H9 (cell line): Measurements from ENCODE around the gene ALG14. TPM values are rescaled to one million over a fixed set of nuclear protein-coding genes. Genes with fewer than 3 reads are reported as not detected.

ENCODE experiments used
- DNase-seq: peaks from one replicate; pipeline ENCODE4 v3.0.0-alpha.2; 2017
- H2AFZ ChIP-seq: one replicate; pipeline ENCODE4 v1.6.1; 2013; ENCODE audit warnings: mild to moderate bottlenecking, low read length, control low read depth, moderate library complexity
- H2AK5ac ChIP-seq: 2 replicates; pipeline ENCODE4 v1.6.1; 2013; ENCODE audit warnings: low read length, control low read depth, mixed read lengths; ENCODE audit not compliant: insufficient read length
- H2BK120ac ChIP-seq: one replicate; pipeline ENCODE4 v1.6.1; 2013; ENCODE audit warnings: low read depth, mild to moderate bottlenecking, low read length, control low read depth, inconsistent platforms; ENCODE audit not compliant: poor library complexity, severe bottlenecking
- H2BK12ac ChIP-seq: 2 replicates; pipeline ENCODE4 v1.6.1; 2013; ENCODE audit warnings: low read length, control low read depth, mixed read lengths, low read depth; ENCODE audit not compliant: insufficient read length
- H2BK15ac ChIP-seq: 2 replicates; pipeline ENCODE4 v1.6.1; 2013; ENCODE audit warnings: low read depth, low read length, control low read depth
- H2BK20ac ChIP-seq: one replicate; pipeline ENCODE4 v1.6.1; 2013; ENCODE audit warnings: low read depth, mild to moderate bottlenecking, low read length, control low read depth, inconsistent platforms; ENCODE audit not compliant: poor library complexity, severe bottlenecking
- H2BK5ac ChIP-seq: 2 replicates; pipeline ENCODE4 v1.6.1; 2013; ENCODE audit warnings: low read length, control low read depth, mixed read lengths; ENCODE audit not compliant: insufficient read length
- H3K14ac ChIP-seq: 2 replicates; pipeline ENCODE4 v1.6.1; 2013; ENCODE audit warnings: low read length, control low read depth; ENCODE audit not compliant: insufficient read depth
- H3K18ac ChIP-seq: 2 replicates; pipeline ENCODE4 v1.6.1; 2013; ENCODE audit warnings: low read depth, mild to moderate bottlenecking, mixed read lengths, low read length, control low read depth; ENCODE audit not compliant: insufficient read length
- H3K23ac ChIP-seq: 2 replicates; pipeline ENCODE4 v1.6.1; 2013; ENCODE audit warnings: low read length, control low read depth, mixed read lengths, low read depth; ENCODE audit not compliant: insufficient read length
- H3K23me2 ChIP-seq: 2 replicates; pipeline ENCODE4 v1.6.1; 2013; ENCODE audit warnings: low read depth, mild to moderate bottlenecking, mixed read lengths, low read length, control low read depth; ENCODE audit not compliant: insufficient read length, poor library complexity, severe bottlenecking
- H3K27ac ChIP-seq: 2 replicates; pipeline ENCODE4 v1.5.1; 2013; ENCODE audit warnings: low read length, control low read depth, mixed read lengths, low read depth; ENCODE audit not compliant: insufficient read length
- H3K27me3 ChIP-seq: 2 replicates; pipeline ENCODE4 v1.6.1; 2013; ENCODE audit warnings: low read length, control low read depth, inconsistent platforms; ENCODE audit not compliant: insufficient read depth
- H3K4ac ChIP-seq: 2 replicates; pipeline ENCODE4 v1.6.1; 2013; ENCODE audit warnings: low read depth, mild to moderate bottlenecking, control low read depth, inconsistent platforms, low read length, moderate library complexity
- H3K4me1 ChIP-seq: 2 replicates; pipeline ENCODE4 v1.6.1; 2013; ENCODE audit warnings: low read length, control low read depth, inconsistent platforms; ENCODE audit not compliant: insufficient read depth
- H3K4me2 ChIP-seq: 2 replicates; pipeline ENCODE4 v1.6.1; 2013; ENCODE audit warnings: low read length, control low read depth, mixed read lengths; ENCODE audit not compliant: insufficient read length, insufficient read depth
- H3K56ac ChIP-seq: 2 replicates; pipeline ENCODE4 v1.6.1; 2013; ENCODE audit warnings: low read depth, mild to moderate bottlenecking, mixed read lengths, low read length, control low read depth; ENCODE audit not compliant: insufficient read length
- H3K79me1 ChIP-seq: 2 replicates; pipeline ENCODE4 v1.6.1; 2013; ENCODE audit warnings: low read depth, mild to moderate bottlenecking, moderate library complexity, low read length, control low read depth, inconsistent platforms; ENCODE audit not compliant: insufficient read depth, poor library complexity, severe bottlenecking
- H3K79me2 ChIP-seq: 2 replicates; pipeline ENCODE4 v1.6.1; 2013; ENCODE audit warnings: low read length, control low read depth, inconsistent platforms; ENCODE audit not compliant: insufficient read depth
- H3K9ac ChIP-seq: 2 replicates; pipeline ENCODE4 v1.6.1; 2013; ENCODE audit warnings: low read length, control low read depth, mixed read lengths; ENCODE audit not compliant: insufficient read length; ENCODE audit errors: extremely low read depth
- H3K9me3 ChIP-seq: one replicate; pipeline ENCODE4 v1.6.1; 2013; ENCODE audit warnings: low read depth, low read length, inconsistent platforms; ENCODE audit not compliant: control insufficient read depth
- H3T11ph ChIP-seq: one replicate; pipeline ENCODE4 v1.6.1; 2013; ENCODE audit warnings: mild to moderate bottlenecking, low read length, control low read depth, inconsistent platforms
- H4K20me1 ChIP-seq: one replicate; pipeline ENCODE4 v1.6.1; 2013; ENCODE audit not compliant: control insufficient read depth, insufficient read length, insufficient read depth
- H4K5ac ChIP-seq: 2 replicates; pipeline ENCODE4 v1.6.1; 2013; ENCODE audit warnings: low read depth, mild to moderate bottlenecking, mixed read lengths, low read length, control low read depth; ENCODE audit not compliant: insufficient read length
- H4K8ac ChIP-seq: replicated peaks from 2 replicates; pipeline ENCODE4 v1.6.1; 2013; ENCODE audit warnings: low read length, control low read depth, mixed read lengths, low read depth; ENCODE audit not compliant: insufficient read length
- H4K91ac ChIP-seq: 2 replicates; pipeline ENCODE4 v1.6.1; 2013; ENCODE audit warnings: low read depth, mild to moderate bottlenecking, moderate library complexity, mixed read lengths, low read length, control low read depth; ENCODE audit not compliant: insufficient read length
- H3K27ac Mint-ChIP-seq, 3 experiments: 2 replicates in 2 of 3; 3 replicates in 1 of 3; pipeline ENCODE4 v1.8.0; 2020 to 2021; ENCODE audit warnings: mixed read lengths in 3 of 3, mild to moderate bottlenecking in 1 of 3, moderate library complexity in 1 of 3
- H3K27me3 Mint-ChIP-seq: 2 replicates; pipeline ENCODE4 v1.8.0; 2021; ENCODE audit warnings: low read depth, mild to moderate bottlenecking, moderate library complexity, mixed read lengths
- H3K36me3 Mint-ChIP-seq, 3 experiments: 2 replicates in 2 of 3; 3 replicates in 1 of 3; pipeline ENCODE4 v1.8.0; 2020 to 2021; ENCODE audit warnings: low read depth in 3 of 3, mixed read lengths in 3 of 3; ENCODE audit not compliant: insufficient read depth in 1 of 3
- H3K4me1 Mint-ChIP-seq, 2 experiments: 2 replicates each; pipeline ENCODE4 v1.8.0; 2020; ENCODE audit warnings: mixed read lengths in 2 of 2
- H3K4me3 Mint-ChIP-seq, 2 experiments: 2 replicates in 1 of 2; 3 replicates in 1 of 2; pipeline ENCODE4 v1.8.0; 2020 to 2021; ENCODE audit warnings: mild to moderate bottlenecking in 2 of 2, mixed read lengths in 2 of 2, moderate library complexity in 1 of 2
- H3K9me3 Mint-ChIP-seq, 2 experiments: 2 replicates in 1 of 2; 3 replicates in 1 of 2; pipeline ENCODE4 v1.8.0; 2020; ENCODE audit warnings: mild to moderate bottlenecking in 2 of 2, mixed read lengths in 2 of 2, moderate library complexity in 1 of 2
- WGBS: extraction: QIAGEN DNeasy Blood & Tissue Kit; methylation state at CpG from one replicate; pipeline ENCODE4 v1.1.7; 2013; ENCODE audit warnings: missing lambda C conversion rate, low lambda C conversion rate, mixed read lengths; ENCODE audit not compliant: insufficient read length; ENCODE audit errors: extremely low coverage; 5-methylcytosine and 5-hydroxymethylcytosine counted together
- total RNA-seq: library from RNA; stranded (reverse); gene quantifications from 2 replicates; pipeline ENCODE4 v1.2.1, GENCODE V29; 2021
- TF ChIP-seq, protein P1 (sequence below): fragments of 200-600 bp; sonication (generic); conservative IDR thresholded peaks from 3 replicates; pipeline ENCODE4 v1.8.0; 2021; ENCODE audit warnings: antibody characterized with exemption, mild to moderate bottlenecking

ALG14 gene
- total RNA-seq, 1 experiment from 2014 or later = 2.5 TPM

GRCh38 chr1:95018602-95019369, 54.0 kb downstream of the ALG14 start:
- Histone ChIP-seq H2BK20ac (no peak overlapping the region), H3T11ph (no peak overlapping the region), H3K4me2 (no peak overlapping the region), H4K8ac (no peak overlapping the region), H3K23ac (no peak overlapping the region), H2BK120ac (no peak overlapping the region), H3K4me1 (no peaks in the 10 kb centered on the region), H3K23me2 (no peaks in the 10 kb centered on the region), H2BK5ac (no peak overlapping the region), H4K5ac (no peak overlapping the region), H4K20me1 (no peaks in the 10 kb centered on the region), H3K14ac (no peak overlapping the region), H2BK12ac (no peak overlapping the region), H4K91ac (no peak overlapping the region), H3K27ac (no peak overlapping the region), H3K56ac (no peak overlapping the region), H3K9ac (no peak overlapping the region), H3K79me1 (no peaks in the 10 kb centered on the region), H3K27me3 (no peaks in the 10 kb centered on the region), H3K4ac (no peak overlapping the region), H2AFZ (no peak overlapping the region), H2AK5ac (no peak overlapping the region), H3K18ac (no peak overlapping the region), H2BK15ac (no peak overlapping the region), H3K79me2 (no peaks in the 10 kb centered on the region), H3K9me3 (no peaks in the 10 kb centered on the region)
- Mint-ChIP-seq H3K27me3 (no peaks in the 10 kb centered on the region), H3K27ac (no peak overlapping the region), H3K4me1 (peaks cover 16 to 18% of the 10 kb centered on the region in 2 experiments), H3K9me3 (no peaks in the 10 kb centered on the region), H3K4me3 (no peak overlapping the region), H3K36me3 (no peaks in the 10 kb centered on the region)
- TF ChIP-seq, protein P1, sequence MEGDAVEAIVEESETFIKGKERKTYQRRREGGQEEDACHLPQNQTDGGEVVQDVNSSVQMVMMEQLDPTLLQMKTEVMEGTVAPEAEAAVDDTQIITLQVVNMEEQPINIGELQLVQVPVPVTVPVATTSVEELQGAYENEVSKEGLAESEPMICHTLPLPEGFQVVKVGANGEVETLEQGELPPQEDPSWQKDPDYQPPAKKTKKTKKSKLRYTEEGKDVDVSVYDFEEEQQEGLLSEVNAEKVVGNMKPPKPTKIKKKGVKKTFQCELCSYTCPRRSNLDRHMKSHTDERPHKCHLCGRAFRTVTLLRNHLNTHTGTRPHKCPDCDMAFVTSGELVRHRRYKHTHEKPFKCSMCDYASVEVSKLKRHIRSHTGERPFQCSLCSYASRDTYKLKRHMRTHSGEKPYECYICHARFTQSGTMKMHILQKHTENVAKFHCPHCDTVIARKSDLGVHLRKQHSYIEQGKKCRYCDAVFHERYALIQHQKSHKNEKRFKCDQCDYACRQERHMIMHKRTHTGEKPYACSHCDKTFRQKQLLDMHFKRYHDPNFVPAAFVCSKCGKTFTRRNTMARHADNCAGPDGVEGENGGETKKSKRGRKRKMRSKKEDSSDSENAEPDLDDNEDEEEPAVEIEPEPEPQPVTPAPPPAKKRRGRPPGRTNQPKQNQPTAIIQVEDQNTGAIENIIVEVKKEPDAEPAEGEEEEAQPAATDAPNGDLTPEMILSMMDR = no peak
- WGBS = no CpG with 5 or more reads among the region's 1 CpG
- DNase-seq = no peak
